HEK293 (cell line): Measurements from ENCODE around the gene TNFAIP3.

Experiments used
- CTCF ChIA-PET: fragments of 350-600 bp; formaldehyde crosslinking; extraction: SDS; loops from one replicate; lab custom pipeline; 2021; ENCODE audit warnings: antibody characterized with exemption; lab: Yijun Ruan, JAX
- POLR2A ChIA-PET: fragments of 300-600 bp; formaldehyde crosslinking; extraction: SDS; loops from one replicate; lab custom pipeline; 2020; ENCODE audit warnings: antibody characterized with exemption, inconsistent platforms; lab: Yijun Ruan, JAX
- H3K27ac ChIP-seq: fragments of 200-500 bp; sonication (Bioruptor generic); 2 replicates; pipeline ENCODE4 v1.5.1; 2014; ENCODE audit warnings: low read depth, low read length, control low read depth, inconsistent platforms; ENCODE audit errors: extremely low read depth
- H3K36me3 ChIP-seq, 2 experiments: fragments of 200-500 bp in 1 of 2; sonication (Bioruptor generic) in 1 of 2; 1 replicate in 1 of 2; 2 replicates in 1 of 2; pipeline ENCODE4 v1.5.1; 2014 to 2017; ENCODE audit warnings: inconsistent platforms in 2 of 2, low read length in 2 of 2; ENCODE audit not compliant: control insufficient read depth in 2 of 2, insufficient read depth in 1 of 2
- H3K4me1 ChIP-seq: fragments of 200-500 bp; sonication (Bioruptor generic); 2 replicates; pipeline ENCODE4 v1.5.1; 2014; ENCODE audit warnings: mild to moderate bottlenecking, low read length, inconsistent platforms; ENCODE audit not compliant: control insufficient read depth, insufficient read depth
- H3K4me3 ChIP-seq: 2 replicates; pipeline ENCODE4 v1.5.1; 2011; ENCODE audit warnings: low read depth, mild to moderate bottlenecking, control low read depth, low read length, moderate library complexity
- H3K9me3 ChIP-seq: fragments of 200-500 bp; sonication (Bioruptor generic); 2 replicates; pipeline ENCODE4 v1.5.1; 2014; ENCODE audit warnings: low read depth, low read length, inconsistent platforms; ENCODE audit not compliant: control insufficient read depth, insufficient read depth
- BCL11A ChIP-seq: fragments of 450-650 bp; formaldehyde crosslinking; IDR thresholded peaks from 2 replicates; pipeline ENCODE4 v1.5.1; 2016; ENCODE audit warnings: low read depth, missing biosample characterization, missing genetic modification characterization
- FEZF1 ChIP-seq: fragments of 450-650 bp; formaldehyde crosslinking; IDR thresholded peaks from 2 replicates; pipeline ENCODE4 v1.5.1; 2016; ENCODE audit warnings: missing biosample characterization, missing genetic modification characterization
- OVOL3 ChIP-seq: fragments of 450-650 bp; formaldehyde crosslinking; IDR thresholded peaks from 2 replicates; pipeline ENCODE4 v1.5.1; 2016; ENCODE audit warnings: missing biosample characterization, missing genetic modification characterization
- PRDM1 ChIP-seq: fragments of 450-650 bp; formaldehyde crosslinking; IDR thresholded peaks from 2 replicates; pipeline ENCODE4; 2016; ENCODE audit warnings: missing biosample characterization, missing genetic modification characterization
- SP3 ChIP-seq: fragments of 450-650 bp; formaldehyde crosslinking; IDR thresholded peaks from 2 replicates; pipeline ENCODE4 v1.5.1; 2016; ENCODE audit warnings: missing biosample characterization, missing genetic modification characterization
- ZEB2 ChIP-seq: fragments of 450-650 bp; formaldehyde crosslinking; IDR thresholded peaks from 2 replicates; pipeline ENCODE4 v1.5.1; 2016; ENCODE audit warnings: missing biosample characterization, missing genetic modification characterization
- ZFP37 ChIP-seq: fragments of 450-650 bp; formaldehyde crosslinking; IDR thresholded peaks from 2 replicates; pipeline ENCODE4 v1.5.1; 2016; ENCODE audit warnings: missing biosample characterization, missing genetic modification characterization
- ZNF10 ChIP-seq: fragments of 450-650 bp; formaldehyde crosslinking; IDR thresholded peaks from 2 replicates; pipeline ENCODE4 v1.5.1; 2017; ENCODE audit warnings: missing biosample characterization, missing genetic modification characterization
- ZNF16 ChIP-seq: fragments of 450-650 bp; formaldehyde crosslinking; IDR thresholded peaks from 2 replicates; pipeline ENCODE4 v1.5.1; 2016; ENCODE audit warnings: low read depth, missing biosample characterization, missing genetic modification characterization
- ZNF202 ChIP-seq: fragments of 450-650 bp; formaldehyde crosslinking; IDR thresholded peaks from 2 replicates; pipeline ENCODE4 v1.5.1; 2016; ENCODE audit warnings: missing biosample characterization, missing genetic modification characterization, borderline replicate concordance
- ZNF214 ChIP-seq: fragments of 450-650 bp; formaldehyde crosslinking; IDR thresholded peaks from 2 replicates; pipeline ENCODE4 v1.5.1; 2017; ENCODE audit warnings: missing biosample characterization, mild to moderate bottlenecking, missing genetic modification characterization, borderline replicate concordance
- ZNF223 ChIP-seq: fragments of 450-650 bp; formaldehyde crosslinking; IDR thresholded peaks from 2 replicates; pipeline ENCODE4 v1.5.1; 2016; ENCODE audit warnings: missing biosample characterization, missing genetic modification characterization
- ZNF24 ChIP-seq: fragments of 450-650 bp; formaldehyde crosslinking; IDR thresholded peaks from 2 replicates; pipeline ENCODE4 v1.5.1; 2016; ENCODE audit warnings: missing biosample characterization, missing genetic modification characterization
- ZNF423 ChIP-seq: fragments of 450-650 bp; formaldehyde crosslinking; IDR thresholded peaks from 2 replicates; pipeline ENCODE4 v1.5.1; 2016; ENCODE audit warnings: missing biosample characterization, missing genetic modification characterization
- ZNF473 ChIP-seq: fragments of 450-650 bp; formaldehyde crosslinking; IDR thresholded peaks from 2 replicates; pipeline ENCODE4 v1.5.1; 2017; ENCODE audit warnings: missing biosample characterization, missing genetic modification characterization
- ZNF558 ChIP-seq: fragments of 450-650 bp; formaldehyde crosslinking; IDR thresholded peaks from 2 replicates; pipeline ENCODE4 v1.5.1; 2016; ENCODE audit warnings: missing biosample characterization, missing genetic modification characterization
- ZNF560 ChIP-seq: fragments of 450-650 bp; formaldehyde crosslinking; IDR thresholded peaks from 2 replicates; pipeline ENCODE4 v1.5.1; 2017; ENCODE audit warnings: missing biosample characterization, missing genetic modification characterization, borderline replicate concordance
- ZNF623 ChIP-seq: fragments of 450-650 bp; formaldehyde crosslinking; IDR thresholded peaks from 2 replicates; pipeline ENCODE4 v1.5.1; 2016; ENCODE audit warnings: missing biosample characterization, missing genetic modification characterization
- ZNF664 ChIP-seq: fragments of 450-650 bp; formaldehyde crosslinking; IDR thresholded peaks from 2 replicates; pipeline ENCODE4 v1.5.1; 2016; ENCODE audit warnings: missing biosample characterization, missing genetic modification characterization
- ZNF791 ChIP-seq: fragments of 450-650 bp; formaldehyde crosslinking; IDR thresholded peaks from 2 replicates; pipeline ENCODE4 v1.5.1; 2016; ENCODE audit warnings: missing biosample characterization, missing genetic modification characterization
- TF ChIP-seq, protein P1 (sequence below): fragments of 450-650 bp; formaldehyde crosslinking; IDR thresholded peaks from 2 replicates; pipeline ENCODE4 v1.5.1; 2016; ENCODE audit warnings: missing biosample characterization, missing genetic modification characterization, low read depth
- TF ChIP-seq, protein P2 (sequence below): fragments of 450-650 bp; formaldehyde crosslinking; IDR thresholded peaks from 2 replicates; pipeline ENCODE4 v1.5.1; 2016; ENCODE audit warnings: missing biosample characterization, missing genetic modification characterization
- TF ChIP-seq, protein P3 (sequence below): fragments of 450-650 bp; formaldehyde crosslinking; optimal IDR thresholded peaks from 2 replicates; pipeline ENCODE3; 2016; ENCODE audit warnings: missing biosample characterization, mild to moderate bottlenecking, missing genetic modification characterization

The TNFAIP3 gene

DNA sequence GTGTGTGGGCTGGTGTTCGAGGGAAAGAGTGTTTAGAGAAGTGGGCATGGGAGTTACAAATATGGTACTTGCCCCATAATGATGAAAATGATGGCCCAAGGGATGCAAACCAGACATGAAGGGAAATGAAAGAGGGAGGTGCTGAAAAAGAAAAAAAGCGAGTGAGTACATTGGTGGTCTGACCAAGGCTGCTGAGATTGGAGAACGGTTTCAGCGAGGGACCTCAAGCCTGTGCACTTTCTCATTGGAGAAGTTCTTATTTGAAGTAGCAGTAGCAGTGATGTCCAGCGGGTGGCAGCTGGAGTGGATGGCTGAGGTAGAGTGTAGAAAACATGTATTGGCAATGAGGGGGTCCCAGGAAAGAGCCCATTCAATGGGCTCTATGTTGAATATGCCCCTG lies 54.8 kb downstream of the TNFAIP3 start (continued):
- TF ChIP-seq ZNF664 (tag by site-specific recombination) (no peak), ZFP37 (tag by site-specific recombination) (no peak), ZEB2 (tag by site-specific recombination) (no peak), ZNF473 (no peak), FEZF1 (tag by site-specific recombination) (no peak)
- TF ChIP-seq, protein P1, sequence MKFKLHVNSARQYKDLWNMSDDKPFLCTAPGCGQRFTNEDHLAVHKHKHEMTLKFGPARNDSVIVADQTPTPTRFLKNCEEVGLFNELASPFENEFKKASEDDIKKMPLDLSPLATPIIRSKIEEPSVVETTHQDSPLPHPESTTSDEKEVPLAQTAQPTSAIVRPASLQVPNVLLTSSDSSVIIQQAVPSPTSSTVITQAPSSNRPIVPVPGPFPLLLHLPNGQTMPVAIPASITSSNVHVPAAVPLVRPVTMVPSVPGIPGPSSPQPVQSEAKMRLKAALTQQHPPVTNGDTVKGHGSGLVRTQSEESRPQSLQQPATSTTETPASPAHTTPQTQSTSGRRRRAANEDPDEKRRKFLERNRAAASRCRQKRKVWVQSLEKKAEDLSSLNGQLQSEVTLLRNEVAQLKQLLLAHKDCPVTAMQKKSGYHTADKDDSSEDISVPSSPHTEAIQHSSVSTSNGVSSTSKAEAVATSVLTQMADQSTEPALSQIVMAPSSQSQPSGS (tag by site-specific recombination) = no peak

DNA sequence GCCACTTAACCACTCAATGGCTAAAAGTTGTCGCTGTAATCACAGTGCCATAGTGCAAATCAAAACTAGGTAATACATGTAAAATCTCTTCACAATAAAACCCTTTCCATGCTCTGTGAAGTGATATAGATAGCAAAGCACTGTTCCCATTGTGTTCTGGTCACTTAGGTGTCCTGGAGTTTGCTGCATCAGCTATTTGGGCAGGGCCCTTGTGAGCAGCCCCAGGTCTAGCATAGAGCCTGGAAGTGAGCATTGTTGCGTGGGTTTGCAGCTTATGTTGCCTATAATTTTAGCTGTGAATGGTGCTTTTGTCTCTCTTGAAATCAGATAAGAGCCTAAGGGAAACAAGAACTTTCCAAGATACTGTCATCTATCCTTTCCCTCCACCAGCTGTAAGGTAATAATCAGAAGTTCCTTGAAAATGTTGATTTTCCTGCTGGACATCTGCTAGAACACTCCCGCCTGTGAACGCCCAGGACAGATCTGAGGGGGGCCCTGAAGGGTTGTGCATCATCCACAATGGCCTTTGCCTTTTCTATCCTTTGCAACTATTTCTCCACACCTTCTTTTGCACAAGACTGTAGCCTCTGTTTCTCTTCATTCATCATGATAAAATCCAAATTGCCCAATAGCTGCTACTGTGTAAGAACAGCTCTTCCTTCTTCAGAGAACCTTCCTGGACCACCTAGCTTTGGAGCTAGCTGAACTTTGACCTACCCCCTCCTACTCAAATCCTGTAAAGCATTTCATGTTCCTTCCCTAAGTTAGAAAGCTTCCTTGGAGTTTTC lies 57.0 kb downstream of the TNFAIP3 start:
- no peak overlapping the region for H3K27ac ChIP-seq
- H3K9me3 ChIP-seq = no peaks in the 10 kb centered on the region
- H3K36me3 ChIP-seq = no peaks in the 10 kb centered on the region
- no peak for TF ChIP-seq ZNF24
- TF ChIP-seq, protein P2, sequence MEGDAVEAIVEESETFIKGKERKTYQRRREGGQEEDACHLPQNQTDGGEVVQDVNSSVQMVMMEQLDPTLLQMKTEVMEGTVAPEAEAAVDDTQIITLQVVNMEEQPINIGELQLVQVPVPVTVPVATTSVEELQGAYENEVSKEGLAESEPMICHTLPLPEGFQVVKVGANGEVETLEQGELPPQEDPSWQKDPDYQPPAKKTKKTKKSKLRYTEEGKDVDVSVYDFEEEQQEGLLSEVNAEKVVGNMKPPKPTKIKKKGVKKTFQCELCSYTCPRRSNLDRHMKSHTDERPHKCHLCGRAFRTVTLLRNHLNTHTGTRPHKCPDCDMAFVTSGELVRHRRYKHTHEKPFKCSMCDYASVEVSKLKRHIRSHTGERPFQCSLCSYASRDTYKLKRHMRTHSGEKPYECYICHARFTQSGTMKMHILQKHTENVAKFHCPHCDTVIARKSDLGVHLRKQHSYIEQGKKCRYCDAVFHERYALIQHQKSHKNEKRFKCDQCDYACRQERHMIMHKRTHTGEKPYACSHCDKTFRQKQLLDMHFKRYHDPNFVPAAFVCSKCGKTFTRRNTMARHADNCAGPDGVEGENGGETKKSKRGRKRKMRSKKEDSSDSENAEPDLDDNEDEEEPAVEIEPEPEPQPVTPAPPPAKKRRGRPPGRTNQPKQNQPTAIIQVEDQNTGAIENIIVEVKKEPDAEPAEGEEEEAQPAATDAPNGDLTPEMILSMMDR (tag by site-specific recombination) = no peak
- TF ChIP-seq ZNF560 (tag by site-specific recombination) = no peak
- no peak for TF ChIP-seq PRDM1 (tag by site-specific recombination)
- TF ChIP-seq BCL11A (tag by site-specific recombination) = no peak
- TF ChIP-seq ZNF791 = no peak
- no peak for TF ChIP-seq ZNF558 (tag by site-specific recombination)
- TF ChIP-seq ZNF10 (tag by site-specific recombination) = no peak
- TF ChIP-seq ZNF202 (tag by site-specific recombination) = no peak
- no peak for TF ChIP-seq ZNF214
- no peak for TF ChIP-seq SP3 (tag by site-specific recombination)
- no peak for TF ChIP-seq OVOL3 (tag by site-specific recombination)
- TF ChIP-seq, protein P3, sequence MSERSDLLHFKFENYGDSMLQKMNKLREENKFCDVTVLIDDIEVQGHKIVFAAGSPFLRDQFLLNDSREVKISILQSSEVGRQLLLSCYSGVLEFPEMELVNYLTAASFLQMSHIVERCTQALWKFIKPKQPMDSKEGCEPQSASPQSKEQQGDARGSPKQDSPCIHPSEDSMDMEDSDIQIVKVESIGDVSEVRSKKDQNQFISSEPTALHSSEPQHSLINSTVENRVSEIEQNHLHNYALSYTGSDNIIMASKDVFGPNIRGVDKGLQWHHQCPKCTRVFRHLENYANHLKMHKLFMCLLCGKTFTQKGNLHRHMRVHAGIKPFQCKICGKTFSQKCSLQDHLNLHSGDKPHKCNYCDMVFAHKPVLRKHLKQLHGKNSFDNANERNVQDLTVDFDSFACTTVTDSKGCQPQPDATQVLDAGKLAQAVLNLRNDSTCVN (tag by site-specific recombination) = no peak
- no peak for TF ChIP-seq ZNF423 (tag by site-specific recombination)
- TF ChIP-seq ZNF223 = no peak
- no peak for TF ChIP-seq ZNF623 (tag by site-specific recombination)
- no peak for TF ChIP-seq ZNF16 (tag by site-specific recombination)
- H3K4me3 ChIP-seq = no peak overlapping the region
- no peaks in the 10 kb centered on the region for H3K4me1 ChIP-seq
- CTCF ChIA-PET = interaction anchor here (0.7 to 2.0 kb wide), 4 partner anchors 16 to 83 kb away, joined by 3 to 7 read pairs (median 4); no protein-coding TSS in a partner anchor
- POLR2A ChIA-PET = no interaction called here
